A673 (cell line): Measurements from ENCODE around the gene CTNNA3.

Source experiments
- CTCF ChIP-seq: fragments of 300-800, 200-600 bp; sonication (generic); conservative IDR thresholded peaks from 2 replicates; pipeline ENCODE4 v1.5.1; 2017; ENCODE audit warnings: low read depth, mild to moderate bottlenecking, antibody characterized with exemption, low read length, moderate library complexity, mixed read lengths
- EZH2 ChIP-seq: fragments of 200-600 bp; sonication (generic); IDR thresholded peaks from 2 replicates; pipeline ENCODE4 v1.6.1; 2017; ENCODE audit warnings: borderline replicate concordance, low read depth, mild to moderate bottlenecking, mixed read lengths, antibody characterized with exemption, low read length; ENCODE audit not compliant: poor library complexity, severe bottlenecking

GRCh38 chr10:67541411-67541810, 154.6 kb downstream of the CTNNA3 start:
- TF ChIP-seq CTCF (no peak), EZH2 (no peak)
